Measurements from ENCODE around the gene ZBTB7C. TPM values are rescaled to one million over a fixed set of nuclear protein-coding genes. Genes with fewer than 3 reads are reported as not detected.

ZBTB7C gene
- total RNA-seq, 2 experiments from 2014 or later: not detected

GRCh38 chr18:48306838-48307237 lies 102.3 kb downstream of the ZBTB7C start:
- intact Hi-C loops (cut with micrococcal nuclease; ENCODE audit: unreplicated experiment): no loop called here
- POLR2A ChIA-PET: no interaction called here

GRCh38 chr18:48304906-48305693 lies 104.1 kb downstream of the ZBTB7C start:
- Histone ChIP-seq H3K4me3 (ENCODE audit: low read depth, low read length, poor library complexity, severe bottlenecking) (no peak overlapping the region), H3K4me1 (ENCODE audit: insufficient read depth, low read length, poor library complexity, severe bottlenecking) (no peaks in the 10 kb centered on the region), H3K9me3 (ENCODE audit: low read length) (no peaks in the 10 kb centered on the region), H3K36me3 (ENCODE audit: insufficient read depth, low read length) (no peaks in the 10 kb centered on the region), H3K9me2 (ENCODE audit: insufficient read depth, low read length) (no peaks in the 10 kb centered on the region), H4K20me1 (ENCODE audit: insufficient read depth, low read length) (no peaks in the 10 kb centered on the region), H3K4me2 (ENCODE audit: low read length) (no peak overlapping the region), H2AFZ (ENCODE audit: low read length) (no peak overlapping the region), H3K27ac (ENCODE audit: low read depth, low read length, poor library complexity, severe bottlenecking) (no peak overlapping the region), H3K79me2 (ENCODE audit: insufficient read depth, low read depth, low read length) (no peaks in the 10 kb centered on the region)
- CTCF ChIA-PET (ENCODE audit: unreplicated experiment): no interaction called here
- intact Hi-C loops (cut with micrococcal nuclease; ENCODE audit: unreplicated experiment): no loop called here
- no TSS peak for BruUV-seq (replicated peaks)
- no peak for DNase-seq (ENCODE audit: low spot score)
- POLR2A ChIA-PET: interaction anchor here (0.7 kb wide), 1 partner anchor 57 kb away, joined by 3 read pairs; no protein-coding TSS in a partner anchor
- TF ChIP-seq EZH2phosphoT487 (IDR thresholded peaks at IDR 0.05; ENCODE audit: borderline replicate concordance, low read depth, low read length) (no peak), CTCF (conservative IDR thresholded peaks at IDR 0.05; ENCODE audit: low read length) (no peak)

More at GRCh38 chr18:48306838-48307237, 102.3 kb downstream of the ZBTB7C start:
- CTCF ChIA-PET (ENCODE audit: unreplicated experiment): no interaction called here
- Histone ChIP-seq H3K9me2 (ENCODE audit: insufficient read depth, low read length) (no peaks in the 10 kb centered on the region), H3K36me3 (ENCODE audit: insufficient read depth, low read length) (no peaks in the 10 kb centered on the region), H3K79me2 (ENCODE audit: insufficient read depth, low read depth, low read length) (no peaks in the 10 kb centered on the region), H3K27ac (ENCODE audit: low read depth, low read length, poor library complexity, severe bottlenecking) (no peak overlapping the region), H3K4me3 (ENCODE audit: low read depth, low read length, poor library complexity, severe bottlenecking) (no peak overlapping the region), H3K4me1 (ENCODE audit: insufficient read depth, low read length, poor library complexity, severe bottlenecking) (no peaks in the 10 kb centered on the region), H3K9me3 (ENCODE audit: low read length) (no peaks in the 10 kb centered on the region), H4K20me1 (ENCODE audit: insufficient read depth, low read length) (no peaks in the 10 kb centered on the region), H3K4me2 (ENCODE audit: low read length) (no peak overlapping the region), H2AFZ (ENCODE audit: low read length) (no peak overlapping the region)
- no TSS peak for BruUV-seq (replicated peaks)
- DNase-seq (ENCODE audit: low spot score): no peak
- TF ChIP-seq EZH2phosphoT487 (IDR thresholded peaks at IDR 0.05; ENCODE audit: borderline replicate concordance, low read depth, low read length): no peak
- no peak for TF ChIP-seq CTCF (conservative IDR thresholded peaks at IDR 0.05; ENCODE audit: low read length)

GRCh38 chr18:48303883-48304282 lies 105.3 kb downstream of the ZBTB7C start:
- H3K36me3 ChIP-seq (ENCODE audit: insufficient read depth, low read length): no peaks in the 10 kb centered on the region
- ChIA-PET CTCF (ENCODE audit: unreplicated experiment) (no interaction called here), POLR2A (no interaction called here)
- H3K9me3 ChIP-seq (ENCODE audit: low read length): no peaks in the 10 kb centered on the region
- H3K4me2 ChIP-seq (ENCODE audit: low read length): no peak overlapping the region
- no peaks in the 10 kb centered on the region for H3K79me2 ChIP-seq (ENCODE audit: insufficient read depth, low read depth, low read length)
- no peak overlapping the region for H2AFZ ChIP-seq (ENCODE audit: low read length)
- H3K9me2 ChIP-seq (ENCODE audit: insufficient read depth, low read length): no peaks in the 10 kb centered on the region
- no TSS peak for BruUV-seq (replicated peaks)
- no peak for DNase-seq (ENCODE audit: low spot score)
- H3K27ac ChIP-seq (ENCODE audit: low read depth, low read length, poor library complexity, severe bottlenecking): no peak overlapping the region
- no peaks in the 10 kb centered on the region for H4K20me1 ChIP-seq (ENCODE audit: insufficient read depth, low read length)
- no peak for TF ChIP-seq EZH2phosphoT487 (IDR thresholded peaks at IDR 0.05; ENCODE audit: borderline replicate concordance, low read depth, low read length)
- TF ChIP-seq CTCF (conservative IDR thresholded peaks at IDR 0.05; ENCODE audit: low read length): no peak
- intact Hi-C loops (cut with micrococcal nuclease; ENCODE audit: unreplicated experiment): no loop called here
- no peak overlapping the region for H3K4me3 ChIP-seq (ENCODE audit: low read depth, low read length, poor library complexity, severe bottlenecking)
- H3K4me1 ChIP-seq (ENCODE audit: insufficient read depth, low read length, poor library complexity, severe bottlenecking): no peaks in the 10 kb centered on the region

Measured in OCI-LY7 (cell line).